NCI-H460 (cell line): ENCODE measurements around the gene GRM1. TPM values are rescaled to one million over a fixed set of nuclear protein-coding genes. Genes with fewer than 3 reads are reported as not detected.
"Not testable (repeated sequence)": the region's sequence is repeated elsewhere in the genome, so short reads cannot be mapped to it uniquely, and the experiment has no call there.

Source experiments
- DNase-seq: peaks from one replicate; pipeline ENCODE4 v3.0.0-alpha.2; 2016; ENCODE audit warnings: low read depth; ENCODE audit errors: extremely low read depth
- total RNA-seq: library from RNA; depleted of rRNA; stranded (reverse); fragments of >200 nt; shearing (Covaris generic); gene quantifications from 2 replicates; pipeline ENCODE4 v1.2.3, GENCODE V29; 2014

Gene GRM1
- total RNA-seq, 1 experiment from 2014 or later, result not detected

GRCh38 chr6:146189131-146189530 is 160.3 kb downstream of the GRM1 start:
- no peak for DNase-seq

GRCh38 chr6:146190581-146190980 is 161.7 kb downstream of the GRM1 start:
- no peak for DNase-seq

GRCh38 chr6:146191166-146191565 is 162.3 kb downstream of the GRM1 start:
- DNase-seq, result no peak

GRCh38 chr6:146191612-146192011 is 162.8 kb downstream of the GRM1 start:
- DNase-seq, result no peak

- DNase-seq, result no peak
Measured at GRCh38 chr6:146194434-146194833, 165.6 kb downstream of the GRM1 start.

- no peak for DNase-seq
Measured at GRCh38 chr6:146200176-146200575, 171.3 kb downstream of the GRM1 start.

- DNase-seq, result no peak
Measured at GRCh38 chr6:146202570-146202969, 173.7 kb downstream of the GRM1 start.

GRCh38 chr6:146209942-146210341 is 181.1 kb downstream of the GRM1 start:
- DNase-seq, result no peak

GRCh38 chr6:146210406-146211083 is 181.7 kb downstream of the GRM1 start:
- no peak for DNase-seq

- DNase-seq, result no peak
Measured at GRCh38 chr6:146211646-146212045, 182.8 kb downstream of the GRM1 start.

- DNase-seq, result no peak
Measured at GRCh38 chr6:146212781-146213180, 183.9 kb downstream of the GRM1 start.

GRCh38 chr6:146219101-146219500 is 190.2 kb downstream of the GRM1 start:
- no peak for DNase-seq

GRCh38 chr6:146224449-146224848 is 195.6 kb downstream of the GRM1 start:
- no peak for DNase-seq

- no peak for DNase-seq
Measured at GRCh38 chr6:146224988-146225387, 196.1 kb downstream of the GRM1 start.

GRCh38 chr6:146240322-146240721 is 211.5 kb downstream of the GRM1 start:
- no peak for DNase-seq

- DNase-seq, result no peak
Measured at GRCh38 chr6:146240807-146241206, 211.9 kb downstream of the GRM1 start.

- DNase-seq, result not testable (repeated sequence)
Measured at GRCh38 chr6:146243646-146244045, 214.8 kb downstream of the GRM1 start.

- DNase-seq, result no peak
Measured at GRCh38 chr6:146244630-146245143, 215.8 kb downstream of the GRM1 start.

GRCh38 chr6:146246028-146246427 is 217.2 kb downstream of the GRM1 start:
- no peak for DNase-seq

- DNase-seq, result no peak
Measured at GRCh38 chr6:146253691-146254090, 224.8 kb downstream of the GRM1 start.

- no peak for DNase-seq
Measured at GRCh38 chr6:146258206-146258605, 229.3 kb downstream of the GRM1 start.

- DNase-seq, result no peak
Measured at GRCh38 chr6:146260886-146261285, 232.0 kb downstream of the GRM1 start.

GRCh38 chr6:146265056-146265455 is 236.2 kb downstream of the GRM1 start:
- DNase-seq, result no peak
